GM21447 (cell line): ENCODE results near the gene GDA.
"Not testable (repeated sequence)": the region's sequence is repeated elsewhere in the genome, so short reads cannot be mapped to it uniquely, and the experiment has no call there.

Experiments
- ATAC-seq: cut with Tn5 transposase; IDR thresholded peaks from one replicate; pipeline ENCODE4 v1.9.1; 2021; ENCODE audit not compliant: unreplicated experiment

Gene GDA

DNA sequence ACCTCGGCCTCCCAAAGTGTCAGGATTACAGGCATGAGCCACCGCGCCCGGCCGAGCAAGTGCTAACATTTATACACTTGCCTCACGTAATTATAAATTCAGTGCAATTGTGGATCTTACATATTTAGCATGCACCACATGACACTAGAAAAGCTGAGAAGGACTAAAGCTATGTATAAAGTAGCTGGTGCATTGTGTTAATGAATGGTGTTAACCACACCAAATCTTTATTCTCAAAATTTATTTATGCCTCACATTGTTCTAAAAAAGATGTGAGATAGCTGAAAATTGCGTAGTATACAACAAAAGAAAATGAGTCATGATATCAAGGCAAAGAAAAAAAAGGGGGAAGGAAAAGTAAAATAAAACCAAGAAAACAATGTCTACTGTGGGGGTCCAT lies 54.8 kb downstream of the GDA start:
- ATAC-seq = no peak

DNA sequence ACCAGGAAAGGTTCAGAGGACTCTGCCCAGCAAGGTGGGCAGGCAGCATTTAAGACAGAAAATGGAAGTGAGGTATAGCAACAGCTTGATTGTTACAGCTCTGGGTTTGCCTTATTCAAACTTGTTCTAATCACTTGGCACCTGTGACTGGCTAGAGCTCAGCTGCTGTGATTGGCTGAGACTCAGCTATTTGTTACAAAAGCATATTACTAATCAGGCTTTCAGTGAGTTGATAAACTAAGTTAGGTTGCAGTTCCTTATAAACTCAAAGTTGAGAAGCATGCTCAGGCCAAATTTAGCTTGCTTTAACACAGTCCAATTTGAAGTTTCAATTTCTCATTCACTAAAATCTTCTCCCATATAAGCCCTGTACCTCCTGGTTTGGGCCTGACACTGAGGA lies 56.3 kb downstream of the GDA start:
- ATAC-seq = peak; percentile 53

DNA sequence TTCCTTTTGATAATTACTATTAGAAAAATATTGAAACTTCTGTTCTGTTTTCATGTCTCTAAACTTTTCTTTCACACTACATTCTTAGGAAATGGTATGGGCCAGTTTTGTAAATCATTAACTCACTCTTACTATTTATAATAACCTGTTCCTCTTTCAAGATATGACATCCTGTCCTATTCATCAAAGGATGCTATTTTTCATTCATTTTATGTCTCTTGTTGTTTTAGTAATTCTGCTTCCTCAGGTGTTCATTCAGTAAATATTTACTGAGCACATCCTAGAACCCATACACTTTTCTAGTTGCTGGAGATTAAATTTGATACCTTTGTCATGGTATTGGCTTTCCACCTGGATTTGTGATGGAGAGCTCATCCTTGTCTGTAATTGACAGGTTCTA lies 58.0 kb downstream of the GDA start:
- ATAC-seq = peak; percentile 75

DNA sequence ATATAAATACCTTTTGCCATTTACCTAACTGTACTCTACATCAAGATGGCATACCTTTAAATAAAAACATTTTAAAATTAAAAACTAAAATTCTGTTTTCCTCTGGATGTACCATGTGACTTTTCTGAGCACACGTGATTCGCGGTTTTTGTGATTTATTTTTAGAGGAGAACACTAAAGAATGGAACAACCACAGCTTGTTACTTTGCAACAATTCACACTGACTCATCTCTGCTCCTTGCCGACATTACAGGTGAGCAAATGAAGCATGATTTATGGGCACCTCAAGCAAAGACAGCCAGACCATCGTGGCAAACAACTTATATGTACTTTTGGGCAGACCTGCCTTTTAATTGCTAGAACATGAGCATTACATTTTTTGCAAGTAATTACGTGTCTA lies 61.3 kb downstream of the GDA start:
- no peak for ATAC-seq

DNA sequence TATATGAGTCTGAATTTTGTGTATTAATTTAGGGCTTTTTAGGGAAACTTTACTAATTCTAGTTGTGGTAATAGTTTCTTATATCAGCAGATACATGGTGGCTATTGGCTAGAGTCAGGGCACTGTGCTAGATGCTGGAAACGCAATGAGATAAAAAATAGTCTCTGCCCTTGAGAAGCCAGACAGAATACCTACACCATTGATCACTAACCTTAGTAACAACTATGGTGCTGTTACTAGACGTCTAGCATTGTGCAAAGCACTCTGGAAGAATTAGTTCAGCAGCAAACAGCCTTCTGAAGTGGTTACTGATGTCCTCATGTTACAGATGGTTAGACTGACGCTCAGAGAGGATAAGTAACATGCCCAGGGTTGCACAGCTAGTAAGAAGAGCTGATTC lies 61.8 kb downstream of the GDA start:
- no peak for ATAC-seq

DNA sequence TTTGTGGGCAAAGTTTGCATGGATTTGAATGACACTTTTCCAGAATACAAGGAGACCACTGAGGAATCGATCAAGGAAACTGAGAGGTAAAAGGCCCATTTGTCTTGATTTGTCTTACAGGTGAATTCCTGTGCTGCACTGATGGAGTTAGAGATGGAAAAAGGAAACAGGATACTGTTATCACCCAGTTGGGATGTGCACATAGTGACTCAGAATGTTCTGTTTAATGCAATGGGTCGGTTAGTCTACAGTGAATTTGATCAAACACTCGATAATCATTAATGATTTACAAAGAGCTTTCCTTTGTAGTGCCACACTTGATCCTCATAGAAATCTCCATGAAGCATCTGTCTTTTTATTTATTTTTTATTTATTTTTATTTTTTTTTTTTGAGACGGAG lies 64.7 kb downstream of the GDA start:
- no peak for ATAC-seq

DNA sequence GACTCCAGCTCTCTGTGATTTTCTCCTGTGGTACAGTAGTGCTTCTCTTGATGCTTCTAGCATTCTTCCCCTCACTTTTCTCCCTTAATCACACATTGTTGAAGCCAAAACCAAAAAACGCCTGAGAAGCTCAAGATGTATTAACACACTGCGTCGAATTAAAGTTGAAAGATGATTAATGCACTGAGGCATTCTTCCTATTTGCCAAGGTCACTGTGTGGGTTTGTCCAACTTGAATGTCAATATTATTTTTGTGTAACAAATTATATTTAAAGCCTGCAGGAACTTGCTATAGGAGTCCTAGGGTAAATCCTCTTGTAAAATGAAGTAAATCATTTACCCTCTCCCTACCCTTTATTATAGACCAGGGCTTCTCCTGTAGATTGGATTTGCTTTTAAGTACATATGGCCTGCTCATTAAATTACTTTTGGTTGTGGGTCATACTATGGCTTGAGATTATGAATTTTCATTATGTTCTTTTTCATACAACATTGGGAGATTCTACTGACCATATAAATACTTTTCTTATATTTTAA lies 68.1 kb downstream of the GDA start:
- no peak for ATAC-seq

DNA sequence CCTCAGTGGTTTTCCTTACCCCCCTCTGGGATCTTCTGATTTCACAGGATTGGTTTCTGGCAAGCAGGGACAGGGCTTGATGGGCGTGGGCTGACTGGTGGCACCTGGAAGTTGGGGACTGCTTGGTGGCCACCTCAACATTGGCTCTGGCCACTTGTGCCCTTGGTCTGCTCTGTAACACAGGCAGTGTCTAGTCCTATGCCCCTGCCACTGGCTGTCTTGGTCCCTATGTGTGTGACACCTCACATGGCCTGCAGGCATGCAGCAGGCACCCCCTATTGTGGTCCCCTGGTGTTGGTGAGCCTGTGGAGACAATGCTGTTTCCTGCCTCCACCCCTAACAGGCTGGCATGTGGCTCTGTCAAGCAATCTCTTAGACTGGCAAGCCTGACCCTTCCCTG lies 71.3 kb downstream of the GDA start:
- no peak for ATAC-seq

DNA sequence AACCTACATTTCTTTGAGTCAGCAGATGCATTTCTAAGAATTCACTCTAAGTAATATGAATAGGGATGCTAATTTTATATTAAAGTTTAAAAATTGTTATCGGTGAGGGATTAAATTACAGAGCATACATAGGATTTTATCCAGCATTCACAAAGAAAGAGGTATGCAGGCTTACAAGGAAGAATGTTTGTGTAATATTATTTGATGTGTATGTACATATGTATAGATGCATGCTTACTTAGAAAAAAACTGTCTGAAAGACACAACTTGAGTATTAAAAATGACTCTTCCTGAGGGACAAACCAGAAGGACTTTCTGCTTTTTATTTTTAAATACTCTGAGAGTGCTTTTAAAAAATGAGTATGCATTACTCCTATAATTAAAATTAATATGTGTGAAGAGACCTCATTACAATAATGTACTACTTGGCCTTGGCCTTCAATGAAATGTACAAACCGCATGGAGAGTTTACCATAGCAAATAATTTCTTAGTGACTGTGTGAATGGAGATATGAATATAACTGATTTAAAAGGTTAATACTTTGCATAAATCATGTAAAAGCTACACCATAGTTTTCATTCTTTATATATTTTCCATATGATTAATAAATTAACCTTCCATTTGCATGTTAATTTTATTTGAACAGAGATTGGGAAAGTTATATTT lies 77.0 kb downstream of the GDA start:
- no peak for ATAC-seq

DNA sequence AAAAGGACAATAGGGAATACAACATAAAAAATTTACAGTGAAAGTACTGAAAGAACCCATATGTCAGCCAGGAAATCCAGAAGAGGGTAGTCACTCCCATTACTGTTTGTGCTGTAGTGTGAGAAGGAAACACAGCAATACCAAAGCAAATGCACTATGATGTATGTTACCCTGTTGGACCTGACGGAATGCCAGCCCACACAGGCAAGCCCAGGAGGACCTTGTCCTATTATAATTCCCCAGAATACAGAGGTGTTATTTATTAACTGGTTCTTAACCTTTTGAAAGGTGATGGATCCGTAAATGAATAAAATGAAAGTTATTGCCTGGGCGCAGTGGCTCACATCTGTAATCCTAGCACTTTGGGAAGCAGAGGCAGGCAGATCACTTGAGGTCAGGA lies 79.0 kb downstream of the GDA start:
- no peak for ATAC-seq

DNA sequence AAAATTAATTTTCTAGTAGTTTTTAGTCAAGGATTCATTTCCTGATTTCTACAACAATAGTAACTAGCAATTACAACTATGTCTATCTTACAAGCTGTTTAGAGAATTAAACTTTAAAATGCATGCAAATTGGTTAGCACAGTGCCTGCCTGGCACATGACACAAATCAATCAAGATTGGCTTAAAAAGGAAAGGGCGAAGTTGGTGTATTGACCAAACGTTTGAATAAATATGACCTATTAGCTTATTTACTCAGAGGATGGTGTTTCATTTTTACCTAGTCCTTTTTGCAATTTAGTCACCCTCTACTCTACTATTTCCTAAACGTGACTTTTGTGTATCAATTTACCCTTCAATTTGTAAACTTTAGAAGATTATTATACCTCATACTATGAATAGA lies 83.5 kb downstream of the GDA start:
- no peak for ATAC-seq

DNA sequence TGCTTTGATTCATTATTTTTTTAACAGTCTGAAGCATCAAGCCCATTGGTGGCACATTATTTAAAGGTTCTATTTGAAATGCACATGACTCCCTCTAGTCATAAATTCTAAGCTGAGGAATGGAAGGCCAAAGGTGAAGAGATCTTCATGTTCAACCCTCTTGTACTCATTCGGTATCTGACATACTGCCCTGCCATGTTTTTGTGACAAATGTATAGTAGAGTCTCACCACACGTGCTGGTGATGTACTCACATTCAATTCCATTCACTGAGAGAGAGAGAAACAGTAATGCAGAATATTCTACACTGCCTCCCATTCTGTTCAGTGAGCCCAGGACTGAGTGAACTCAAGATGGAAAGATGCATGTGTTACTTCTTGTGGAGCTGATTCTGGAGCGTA lies 98.3 kb downstream of the GDA start:
- ATAC-seq = no peak

DNA sequence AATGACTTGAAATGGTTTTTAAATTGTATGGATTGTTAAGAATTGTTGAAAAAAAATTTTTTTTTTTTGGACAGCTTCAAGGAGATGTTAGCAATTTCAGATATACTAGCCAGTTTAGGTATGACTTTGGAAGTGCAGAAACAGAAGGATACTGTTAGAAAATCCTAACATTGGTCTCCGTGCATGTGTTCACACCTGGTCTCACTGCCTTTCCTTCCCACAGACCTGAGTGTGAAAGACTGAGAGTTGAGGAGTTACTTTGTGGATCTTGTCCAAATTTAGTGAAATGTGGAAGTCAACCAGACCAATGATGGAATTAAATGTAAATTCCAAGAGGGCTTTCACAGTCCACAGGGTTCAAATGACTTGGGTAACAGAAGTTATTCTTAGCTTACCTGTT lies 102.3 kb downstream of the GDA start:
- ATAC-seq = no peak

DNA sequence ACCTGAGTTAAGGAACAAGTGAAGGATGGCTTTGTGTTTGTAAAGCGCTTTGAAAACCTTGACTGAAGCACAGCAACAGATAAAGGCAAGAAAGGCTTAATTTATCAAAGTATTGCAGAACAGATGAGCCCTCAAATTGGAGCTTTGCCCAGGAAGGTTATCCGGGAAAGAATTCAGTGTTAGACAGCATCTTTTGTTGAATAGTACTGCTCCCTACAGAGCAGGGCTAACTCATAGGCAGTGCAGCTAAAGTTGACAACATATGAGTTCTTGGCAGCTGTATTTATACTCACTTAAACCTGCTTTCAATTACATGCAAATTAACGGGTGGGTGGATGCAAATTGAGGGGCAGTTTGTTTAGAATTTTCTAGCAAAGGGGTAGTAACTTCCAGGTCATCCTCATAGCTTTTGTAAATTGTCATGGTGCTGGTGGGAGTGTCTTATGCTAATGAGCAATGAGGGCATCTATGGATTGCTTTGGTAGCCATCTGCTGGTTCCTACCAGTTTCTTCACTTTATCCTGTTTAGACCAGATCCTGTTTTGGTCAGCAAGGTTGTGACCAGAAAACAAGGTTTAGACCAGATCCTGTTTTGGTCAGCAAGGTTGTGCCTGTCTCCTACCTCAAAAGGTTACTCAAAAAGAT lies 105.8 kb downstream of the GDA start:
- ATAC-seq = no peak

DNA sequence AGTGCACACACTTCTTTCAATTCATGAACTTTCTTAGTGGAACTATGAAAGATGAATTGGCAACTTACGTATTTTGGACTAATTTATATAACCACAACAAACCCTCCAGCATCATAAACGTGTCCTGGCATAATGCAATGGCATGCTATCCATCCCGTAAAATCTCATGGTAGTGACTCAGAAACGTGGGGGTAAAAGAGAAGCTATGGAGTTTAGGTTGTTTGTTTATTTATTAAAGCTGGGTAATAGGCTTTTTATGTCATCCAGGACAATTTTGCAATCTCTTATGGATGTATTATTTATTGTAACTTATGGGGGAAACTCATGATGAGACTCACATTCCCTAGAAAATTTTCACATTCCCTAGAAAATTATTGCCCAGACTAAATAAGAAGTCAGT lies 106.3 kb downstream of the GDA start:
- no peak for ATAC-seq

DNA sequence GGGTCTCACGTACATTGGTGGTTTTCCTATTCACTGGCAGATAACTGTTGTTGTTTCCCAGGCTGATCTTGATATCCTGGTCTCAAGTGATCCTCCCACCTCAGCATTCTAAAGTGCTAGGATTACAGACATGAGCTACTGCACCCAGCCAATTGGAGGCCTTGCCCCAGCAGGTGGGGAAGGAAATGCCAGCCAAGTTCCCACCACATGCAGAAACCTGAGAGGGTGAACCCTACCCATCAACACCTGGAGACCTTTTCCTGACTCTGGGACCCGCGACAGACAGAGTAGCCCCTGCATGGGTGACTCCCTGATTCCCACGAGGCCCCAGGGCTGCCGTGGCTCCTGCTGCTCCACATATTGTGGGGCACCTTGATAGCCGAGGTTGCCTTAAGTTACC lies 107.7 kb downstream of the GDA start:
- ATAC-seq = no peak

DNA sequence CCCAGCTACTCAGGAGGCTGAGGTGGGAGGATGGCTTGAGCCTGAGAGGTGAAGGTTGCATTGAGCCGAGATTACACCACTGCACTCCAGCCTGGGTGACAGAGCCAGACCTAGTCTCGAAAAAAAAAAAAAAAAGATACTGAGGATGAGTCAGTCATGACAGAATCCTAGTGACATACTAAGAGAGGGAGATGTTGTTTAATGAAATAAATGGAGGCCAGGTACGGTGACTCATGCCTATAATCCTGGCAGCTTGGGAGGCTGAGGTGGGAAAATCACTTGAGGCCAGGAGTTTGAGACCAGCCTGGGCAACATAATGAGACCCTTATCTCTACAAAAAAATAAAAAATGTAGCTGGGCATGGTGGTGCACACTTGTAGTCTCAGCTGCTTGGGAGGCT lies 108.6 kb downstream of the GDA start:
- ATAC-seq = no peak

DNA sequence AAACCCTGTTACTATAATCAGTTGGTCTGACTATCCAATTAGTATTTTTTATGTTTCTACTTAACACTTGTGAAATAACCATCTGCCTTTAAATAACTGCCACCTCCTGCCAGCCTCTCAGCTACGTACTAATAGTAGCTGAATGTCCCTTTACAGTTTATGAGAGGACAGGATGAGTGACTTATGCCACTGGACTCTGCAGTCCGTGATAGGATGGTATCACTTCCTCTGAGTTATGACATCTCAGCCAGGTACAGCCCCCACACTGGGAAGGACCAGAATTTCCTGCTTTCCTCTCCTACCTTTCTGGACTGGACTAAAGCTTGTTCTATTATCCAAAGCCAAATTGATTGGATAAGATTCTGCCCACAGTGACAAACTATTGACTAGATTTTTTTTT lies 112.8 kb downstream of the GDA start:
- ATAC-seq = no peak

DNA sequence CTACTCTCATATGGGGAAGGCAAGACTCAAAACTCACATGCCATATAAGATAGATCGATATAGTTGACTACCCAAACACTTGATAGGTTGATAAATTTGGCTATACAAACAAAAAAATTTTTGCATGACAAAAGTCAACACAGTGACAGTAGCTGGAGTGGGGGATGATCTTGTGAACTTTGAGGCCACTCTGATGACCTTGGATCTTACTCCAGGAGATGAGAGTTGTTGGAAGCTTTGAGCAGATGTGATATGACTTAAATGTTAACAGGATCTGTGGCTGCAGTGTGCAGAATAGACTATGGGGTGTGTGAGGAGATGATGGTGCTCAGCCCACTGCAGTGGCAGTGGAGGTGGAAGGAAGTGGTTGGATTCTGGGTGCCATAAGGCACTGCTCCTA lies 114.3 kb downstream of the GDA start:
- no peak for ATAC-seq

DNA sequence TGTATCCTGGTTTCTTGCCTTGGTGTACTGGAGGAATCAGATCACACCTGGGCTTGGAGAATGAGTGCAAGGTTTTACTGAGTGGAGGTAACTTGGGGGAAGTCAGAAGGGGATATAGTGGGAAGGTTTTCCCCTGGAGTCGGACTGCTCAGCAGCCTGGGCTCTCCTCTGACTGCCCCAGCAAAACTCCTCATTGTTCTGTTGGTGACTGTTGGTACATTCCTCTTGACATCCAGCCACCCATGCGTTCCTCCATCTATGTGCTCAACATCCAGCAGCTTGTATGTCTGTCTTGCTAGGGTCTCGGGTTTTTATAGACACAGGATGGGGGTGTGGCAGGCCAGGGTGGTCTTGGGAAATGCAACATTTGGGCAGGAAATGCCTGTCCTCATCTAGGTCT lies 119.7 kb downstream of the GDA start:
- ATAC-seq = no peak

DNA sequence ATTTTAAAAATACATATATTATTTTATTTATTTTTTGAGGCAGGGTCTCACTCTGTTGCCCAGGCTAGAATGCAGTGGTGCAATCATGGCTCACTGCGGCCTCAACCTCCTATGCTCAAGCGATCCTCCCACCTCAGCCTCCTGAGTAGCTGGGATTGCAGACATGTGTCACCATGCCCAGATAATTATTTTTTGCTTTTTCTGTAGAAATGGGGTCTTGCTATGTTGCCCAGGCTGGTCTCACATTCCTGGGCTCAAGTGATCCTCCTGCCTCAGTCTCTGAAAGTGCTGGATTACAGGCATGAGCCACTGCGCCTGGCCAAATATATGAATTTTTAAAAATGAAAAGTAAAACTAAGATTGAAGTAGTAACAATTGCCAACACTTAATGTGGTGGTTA lies 121.1 kb downstream of the GDA start:
- ATAC-seq = not testable (repeated sequence)

DNA sequence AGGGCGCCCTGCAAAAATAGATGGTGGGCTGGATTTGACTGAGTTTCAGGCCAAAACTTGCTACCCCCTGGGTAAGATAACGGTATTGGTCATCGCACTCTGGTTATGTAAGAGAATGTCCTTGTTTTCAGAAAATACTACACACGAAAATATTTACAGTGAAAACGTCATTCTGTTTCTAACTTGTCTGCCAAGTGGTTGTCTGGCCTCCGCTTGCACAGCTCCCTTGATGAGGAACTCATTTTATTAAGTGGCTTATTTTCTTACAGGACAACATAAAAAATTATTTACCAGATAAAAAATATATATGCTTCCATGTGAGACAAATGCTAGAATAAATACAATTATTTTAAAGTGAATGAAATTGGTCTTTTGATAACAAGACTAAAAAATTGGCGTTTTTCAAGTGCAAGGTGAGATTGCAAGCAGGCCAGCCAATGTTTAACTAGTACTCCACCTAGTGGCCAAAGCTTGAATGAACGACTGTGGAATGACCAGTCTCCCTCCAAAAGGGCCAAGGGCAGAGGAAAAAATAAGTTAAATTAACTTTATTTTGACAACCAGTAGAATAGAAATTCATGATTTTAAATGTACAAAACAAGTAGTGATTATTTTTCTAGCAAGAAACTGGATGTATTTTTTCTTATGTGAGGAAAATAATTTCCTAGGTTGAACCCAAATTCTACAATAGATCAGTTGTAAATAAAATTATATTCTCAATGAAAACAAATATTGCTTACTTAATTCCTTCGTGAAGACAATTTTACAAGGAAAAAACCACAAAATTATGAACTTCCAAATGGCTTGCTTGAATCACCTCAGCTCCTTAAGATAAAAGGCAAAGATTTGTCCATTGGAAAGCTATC lies 122.6 kb downstream of the GDA start:
- peak; percentile 51 for ATAC-seq
